GM10847 (cell line): ENCODE data around the gene FAM111B.

Experiments used
- POLR2A ChIP-seq: IDR thresholded peaks from 2 replicates; pipeline ENCODE4 v1.6.1; 2011; ENCODE audit not compliant: insufficient read length; ENCODE audit errors: extremely low read depth

Gene FAM111B

DNA sequence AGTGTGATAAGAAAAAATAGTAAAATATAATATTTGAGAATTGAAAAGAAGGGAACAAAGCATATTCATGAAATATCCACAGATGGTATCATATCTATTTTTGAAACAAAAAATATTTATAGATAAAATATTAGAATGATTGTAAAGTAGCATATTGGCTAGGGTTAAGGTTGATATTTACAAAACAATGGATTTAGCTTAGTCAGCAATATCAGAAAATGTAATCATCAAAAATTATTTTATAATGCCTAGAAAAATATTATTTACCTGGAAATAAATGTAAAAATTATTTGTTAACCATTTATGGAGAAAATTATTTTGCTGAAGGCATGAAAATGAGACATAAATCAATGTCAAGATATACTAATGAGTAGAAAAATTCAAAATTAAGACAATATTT lies 12.8 kb downstream of the FAM111B start:
- no peak for TF ChIP-seq POLR2A

DNA sequence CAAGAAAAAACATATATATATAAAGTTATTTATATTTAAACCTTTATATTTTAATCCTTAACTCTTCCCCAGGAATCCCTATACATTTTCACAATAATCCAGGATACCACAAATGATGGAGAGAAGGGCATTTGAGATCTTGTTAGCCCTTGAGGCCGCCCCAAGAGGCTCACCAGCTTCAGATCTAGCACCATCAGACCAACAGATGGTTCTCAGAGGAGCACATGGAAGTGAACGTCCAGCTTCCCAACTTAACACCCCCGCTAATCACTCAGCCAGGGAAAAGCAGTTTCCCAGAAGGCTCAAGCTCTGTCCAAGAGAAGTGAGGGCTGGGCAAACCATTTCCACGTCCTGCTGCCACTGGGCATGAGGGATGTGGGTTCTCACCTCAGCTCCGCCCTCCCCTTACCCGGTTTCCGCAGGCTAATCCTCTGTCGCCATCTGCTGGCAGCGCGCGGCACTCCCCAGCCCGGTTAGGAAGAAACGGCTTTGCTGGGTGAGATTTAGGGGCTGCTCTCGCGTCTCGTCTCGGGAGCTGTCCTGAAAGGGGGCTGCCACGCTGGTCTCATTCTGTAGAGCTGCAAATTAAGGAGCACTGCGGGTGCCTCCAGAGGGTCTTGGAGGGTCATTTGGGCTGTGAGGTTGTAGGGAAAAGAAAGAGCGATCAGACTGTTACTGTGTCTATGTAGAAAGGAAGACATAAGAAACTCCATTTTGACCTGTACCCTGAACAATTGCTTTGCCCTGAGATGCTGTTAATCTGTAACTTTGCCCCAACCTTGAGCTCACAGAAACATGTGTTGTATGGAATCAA lies 28.8 kb downstream of the FAM111B start:
- no peak for TF ChIP-seq POLR2A

DNA sequence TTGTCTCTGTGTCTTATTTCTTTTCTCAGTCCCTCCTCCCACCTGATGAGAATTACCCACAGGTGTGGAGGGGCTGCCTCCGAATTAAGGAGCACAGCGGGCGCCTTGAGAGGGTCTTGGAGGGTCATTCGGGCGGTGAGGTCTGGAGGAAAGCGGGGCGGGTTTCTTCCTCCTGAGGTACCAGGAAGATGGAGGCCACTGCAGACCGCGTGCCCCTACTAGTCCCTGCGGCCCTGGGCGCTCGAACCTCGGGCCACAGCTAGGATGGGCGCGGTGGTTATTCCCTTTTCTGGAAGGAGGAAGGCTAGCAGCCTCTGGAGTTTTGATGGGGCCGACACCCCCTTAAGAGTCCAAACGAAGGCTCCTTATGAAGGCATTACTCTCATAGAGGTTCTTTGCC lies 30.2 kb downstream of the FAM111B start:
- no peak for TF ChIP-seq POLR2A

DNA sequence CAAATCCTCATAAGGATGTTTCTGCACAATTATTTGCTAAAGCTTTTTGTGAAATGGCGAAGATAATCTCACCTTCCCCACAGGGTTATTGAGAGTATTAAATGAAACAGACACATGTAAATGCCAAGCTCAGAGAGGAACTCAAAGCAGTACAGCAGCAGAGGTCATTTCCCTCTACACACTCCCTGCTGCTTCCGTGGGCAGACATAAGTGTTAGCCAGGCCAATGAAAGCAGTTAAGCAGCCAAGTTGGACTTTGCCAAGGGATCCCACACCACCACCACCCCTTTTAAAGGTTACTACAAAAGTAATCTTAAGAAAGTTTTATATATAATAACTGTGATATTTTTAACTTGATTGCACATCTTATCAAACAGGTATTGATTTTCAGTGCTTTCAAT lies 31.6 kb downstream of the FAM111B start:
- TF ChIP-seq POLR2A = no peak

DNA sequence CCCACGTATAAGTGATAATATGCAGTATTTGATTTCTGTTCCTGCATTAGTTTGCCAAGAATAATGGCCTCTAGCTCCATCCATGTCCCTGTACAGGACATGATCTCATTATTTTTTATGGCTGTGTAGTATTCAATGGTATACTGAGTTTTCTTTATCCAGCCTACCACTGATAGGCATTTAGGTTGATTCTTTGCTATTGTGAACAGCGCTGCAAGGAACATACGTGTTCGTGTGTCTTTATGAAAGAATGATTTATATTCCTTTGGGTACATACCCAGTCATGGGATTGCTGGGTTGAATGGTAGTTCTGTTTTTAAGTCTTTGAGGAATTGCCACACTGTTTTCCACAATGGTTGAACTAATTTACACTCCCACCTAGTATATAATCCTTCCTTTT lies 34.2 kb downstream of the FAM111B start:
- no peak for TF ChIP-seq POLR2A

DNA sequence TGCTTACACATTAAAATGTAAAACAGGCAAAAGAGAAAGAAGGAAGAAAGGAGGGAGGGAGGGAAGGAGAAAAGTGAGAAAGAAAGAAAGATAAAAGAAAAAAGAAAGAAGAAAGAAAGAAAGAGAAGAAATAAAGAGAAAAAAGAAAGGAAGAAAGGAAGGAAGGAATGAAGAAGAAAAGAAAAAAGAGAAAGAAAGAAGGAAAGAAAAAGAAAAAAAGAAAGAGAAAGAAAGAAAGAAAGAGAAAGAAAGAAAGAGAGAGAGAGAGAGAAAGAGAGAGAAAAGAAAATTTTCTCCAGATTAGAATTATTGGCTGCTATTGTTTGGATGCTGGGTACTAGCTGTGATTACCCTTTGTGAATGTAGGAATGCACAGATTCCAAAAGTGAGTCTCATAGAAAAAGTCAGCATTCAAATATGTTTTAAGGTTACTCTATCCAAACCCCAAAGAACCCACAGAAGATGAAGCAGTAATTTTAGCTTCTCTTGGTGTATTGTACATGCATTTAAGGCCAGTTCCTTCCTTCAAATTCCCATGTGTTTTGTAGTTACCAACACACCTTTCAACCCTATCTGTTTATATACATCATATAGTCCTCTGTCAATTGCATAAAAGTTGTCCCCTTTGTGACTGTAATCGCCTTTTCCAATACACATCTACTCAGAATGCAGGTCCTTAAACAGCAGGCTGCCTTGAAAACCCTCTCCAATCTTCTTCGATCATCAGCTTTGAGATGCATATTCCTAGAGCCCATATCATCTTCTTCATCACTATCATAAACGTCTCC lies 34.8 kb downstream of the FAM111B start:
- no peak for TF ChIP-seq POLR2A

DNA sequence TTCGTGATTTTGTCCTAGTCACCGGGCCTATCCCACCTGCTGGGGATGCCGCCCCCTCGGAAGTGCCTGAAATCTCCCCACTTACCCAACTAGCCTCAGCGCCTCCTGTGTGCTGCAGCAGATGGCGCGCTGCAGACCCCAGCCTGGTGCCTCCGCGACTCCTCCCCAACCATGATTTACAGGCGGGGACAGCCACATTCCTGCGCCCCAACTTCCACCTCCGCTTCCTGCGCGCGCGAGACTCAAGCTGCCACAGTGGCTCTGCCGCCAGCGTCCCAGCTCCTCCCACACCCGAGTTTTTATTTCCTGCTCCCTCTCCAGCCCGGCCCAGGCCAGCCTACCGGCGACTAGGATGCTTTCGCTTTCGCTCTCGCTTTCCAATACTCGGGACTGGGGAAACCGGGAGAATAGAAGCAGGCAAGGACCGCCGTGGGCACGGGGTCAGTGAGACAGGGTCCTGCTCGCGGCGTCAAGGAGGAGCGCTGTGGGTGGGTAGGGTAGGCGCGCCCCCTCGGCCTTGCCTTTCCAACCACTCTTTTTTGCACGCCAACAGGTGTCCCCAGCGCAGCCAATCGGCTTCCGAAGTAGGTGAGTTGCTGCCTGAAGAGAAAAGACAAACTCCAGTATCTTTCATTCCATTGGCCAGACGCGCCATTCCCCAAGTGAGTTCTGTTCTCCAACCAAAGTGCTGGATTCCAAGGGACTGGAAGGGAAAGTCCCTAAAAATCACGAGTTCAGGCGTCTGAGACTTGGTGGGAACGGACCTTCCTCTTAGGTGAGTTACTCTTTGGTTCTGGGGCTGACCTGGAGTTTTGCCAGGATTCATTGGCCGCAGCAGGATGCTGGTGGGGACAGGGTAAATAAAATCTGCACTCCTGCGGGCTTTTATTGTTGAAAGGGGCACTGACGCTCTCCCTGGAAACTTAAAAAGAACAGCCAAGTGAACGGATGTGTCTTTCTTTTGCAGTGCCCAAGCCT lies 35.8 kb downstream of the FAM111B start, which contains the start of gene FAM111A:
Gene FAM111A, plus strand, starts transcription at position 327 of the 978 bp plus-strand sequence. CDS start 6,017 bp downstream, outside the sequence.
- TF ChIP-seq POLR2A = peak; percentile 70

DNA sequence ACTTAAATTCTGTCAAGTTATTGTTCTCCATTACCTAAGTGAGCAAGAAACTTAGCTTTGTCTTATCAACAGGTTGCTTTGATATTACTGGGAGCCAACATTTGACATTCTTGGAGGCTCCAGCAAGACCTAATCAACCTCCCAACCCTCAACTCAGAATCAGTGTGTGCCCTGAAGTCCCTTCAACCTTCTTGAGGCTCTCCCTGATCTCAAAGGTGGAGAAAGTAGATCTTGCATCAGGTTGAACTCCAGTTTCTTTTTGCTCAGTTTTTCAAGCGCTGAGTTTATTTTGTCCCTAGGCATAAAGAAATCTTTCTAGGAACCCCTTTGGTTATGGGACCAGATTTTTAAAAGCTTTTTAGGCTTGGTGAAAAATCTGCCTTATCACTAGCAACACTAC lies 37.1 kb downstream of the FAM111B start:
- no peak for TF ChIP-seq POLR2A

DNA sequence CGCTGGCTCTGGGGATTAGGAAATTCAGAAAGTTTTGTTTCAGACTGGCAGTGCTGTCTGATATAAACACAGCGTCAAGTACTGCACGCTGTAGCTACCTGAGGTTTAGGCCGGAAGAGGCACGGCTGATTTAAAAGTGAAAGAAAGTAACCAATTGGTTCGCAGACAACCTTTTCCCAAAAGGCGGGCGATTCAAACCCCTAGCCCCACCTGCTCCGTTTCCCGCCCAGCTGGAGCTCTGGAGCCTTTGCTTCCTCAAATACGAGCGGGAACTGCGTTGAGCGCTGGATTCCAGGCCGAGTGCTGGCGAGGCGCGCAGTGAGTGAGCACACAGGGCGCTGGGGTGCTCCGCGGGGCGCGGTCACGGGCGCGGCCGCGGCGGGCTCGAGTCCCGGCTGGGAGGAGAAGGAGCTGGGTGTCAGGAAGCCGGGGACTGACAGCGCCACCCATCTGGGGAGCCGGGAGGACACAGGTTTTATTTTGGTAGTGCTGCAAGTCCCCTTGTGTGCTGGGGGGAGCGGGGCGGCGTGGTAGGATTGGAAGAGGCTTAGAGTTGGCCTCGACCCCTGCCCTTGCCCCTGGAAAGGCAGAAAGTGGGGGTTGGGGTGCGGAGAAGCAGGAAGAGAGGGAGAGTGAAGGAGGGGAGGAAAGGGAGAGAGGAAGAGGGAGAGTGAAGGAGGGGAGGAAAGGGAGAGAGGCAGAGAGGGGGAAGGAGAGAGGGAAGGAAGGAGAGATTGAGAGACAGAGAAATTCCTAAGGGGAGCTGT lies 37.7 kb downstream of the FAM111B start:
- TF ChIP-seq POLR2A = peak; percentile 60

DNA sequence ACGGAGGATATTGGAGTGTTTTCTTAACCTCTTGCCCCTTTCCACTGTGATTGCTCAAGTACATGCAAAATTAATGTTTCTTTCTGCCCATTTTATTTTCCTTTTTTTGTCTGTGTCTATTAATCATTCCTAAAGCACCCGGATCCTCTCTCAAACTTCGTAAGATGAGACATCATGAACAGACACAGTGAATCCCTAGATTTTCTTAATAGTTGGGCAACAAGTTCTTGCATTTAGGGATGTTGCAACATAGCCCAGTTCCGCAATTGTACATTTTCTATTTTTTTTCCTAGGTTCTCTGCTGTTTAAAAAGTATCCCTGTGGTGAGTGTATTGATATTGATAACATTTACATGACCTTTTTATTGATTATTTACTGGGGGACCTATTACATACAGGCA lies 38.5 kb downstream of the FAM111B start:
- TF ChIP-seq POLR2A = no peak

DNA sequence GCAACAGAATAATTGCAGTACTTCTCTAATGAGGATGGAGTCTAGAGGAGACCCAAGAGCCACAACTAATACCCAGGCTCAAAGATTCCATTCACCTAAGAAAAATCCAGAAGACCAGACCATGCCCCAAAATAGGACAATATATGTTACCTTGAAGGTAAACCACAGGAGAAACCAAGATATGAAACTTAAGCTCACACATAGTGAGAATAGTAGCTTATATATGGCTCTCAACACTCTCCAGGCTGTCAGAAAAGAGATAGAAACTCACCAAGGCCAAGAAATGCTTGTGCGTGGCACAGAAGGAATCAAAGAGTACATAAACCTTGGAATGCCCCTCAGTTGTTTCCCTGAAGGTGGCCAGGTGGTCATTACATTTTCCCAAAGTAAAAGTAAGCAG lies 44.7 kb downstream of the FAM111B start:
- no peak for TF ChIP-seq POLR2A

DNA sequence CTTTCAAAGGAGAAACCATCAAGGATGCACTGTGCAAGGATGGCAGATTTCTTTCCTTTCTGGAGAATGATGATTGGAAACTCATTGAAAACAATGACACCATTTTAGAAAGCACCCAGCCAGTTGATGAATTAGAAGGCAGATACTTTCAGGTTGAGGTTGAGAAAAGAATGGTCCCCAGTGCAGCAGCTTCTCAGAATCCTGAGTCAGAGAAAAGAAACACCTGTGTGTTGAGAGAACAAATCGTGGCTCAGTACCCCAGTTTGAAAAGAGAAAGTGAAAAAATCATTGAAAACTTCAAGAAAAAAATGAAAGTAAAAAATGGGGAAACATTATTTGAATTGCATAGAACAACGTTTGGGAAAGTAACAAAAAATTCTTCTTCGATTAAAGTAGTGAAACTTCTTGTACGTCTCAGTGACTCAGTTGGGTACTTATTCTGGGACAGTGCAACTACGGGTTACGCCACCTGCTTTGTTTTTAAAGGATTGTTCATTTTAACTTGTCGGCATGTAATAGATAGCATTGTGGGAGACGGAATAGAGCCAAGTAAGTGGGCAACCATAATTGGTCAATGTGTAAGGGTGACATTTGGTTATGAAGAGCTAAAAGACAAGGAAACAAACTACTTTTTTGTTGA lies 45.4 kb downstream of the FAM111B start:
- TF ChIP-seq POLR2A = no peak

DNA sequence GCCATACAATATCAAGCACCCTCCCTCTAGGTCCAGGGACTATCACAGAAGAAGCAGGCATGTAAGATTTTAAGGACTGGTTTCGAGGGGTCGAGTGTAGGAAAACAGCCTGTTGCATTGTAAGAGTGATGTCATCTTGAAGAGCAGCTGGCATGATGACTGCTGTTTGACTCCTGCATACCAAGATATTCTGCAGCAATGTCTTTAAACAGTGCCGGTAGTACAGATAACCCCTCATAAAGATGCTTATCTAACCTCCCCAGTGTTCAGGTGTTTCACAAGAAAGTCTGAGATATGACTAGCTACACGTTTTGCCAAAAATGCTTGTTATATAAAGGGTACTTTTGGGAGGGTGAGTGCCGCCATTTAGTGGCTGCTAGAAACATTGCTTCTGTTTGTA lies 47.6 kb downstream of the FAM111B start:
- TF ChIP-seq POLR2A = no peak

DNA sequence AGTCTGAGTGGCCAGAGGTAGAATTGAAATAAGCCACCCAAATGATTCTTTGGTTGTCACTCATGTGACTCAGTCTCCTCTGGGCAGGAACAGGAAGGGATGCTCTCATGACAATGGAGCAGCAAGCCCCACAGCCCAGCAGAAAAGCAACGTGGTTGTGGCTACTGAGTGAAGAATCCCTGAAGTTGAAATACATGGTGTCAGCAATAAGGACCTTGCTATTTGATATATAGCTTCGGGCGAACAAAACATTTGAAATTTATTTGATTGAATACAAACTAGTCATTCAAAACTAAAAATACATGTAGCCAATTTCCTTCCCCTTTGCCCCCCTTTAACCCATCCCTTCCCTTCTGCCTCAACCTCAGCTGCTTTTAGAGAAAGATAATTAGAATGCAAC lies 50.4 kb downstream of the FAM111B start:
- TF ChIP-seq POLR2A = no peak
